Activated gamma-delta T cell treated with Interleukin-2 at 50 U/mL for 16 hours (primary cell): ENCODE results near the gene SERP1.

Experiments
- DNase-seq: peaks from one replicate; pipeline ENCODE4 v3.0.0-alpha.2; 2020

Gene SERP1

GRCh38 chr3:150546226-150547044 is at the start of gene SERP1, which contains the start of gene EIF2A:
SERP1 (minus strand) TSS chr3:150546496; CDS start chr3:150546135, 361 bp downstream.
EIF2A (plus strand) TSS chr3:150546787; CDS start chr3:150546803, 16 bp downstream.
- peak; percentile 99 for DNase-seq

GRCh38 chr3:150594150-150594549 is 47.9 kb upstream of the SERP1 start:
- no peak for DNase-seq

GRCh38 chr3:150589759-150590158 is 43.5 kb upstream of the SERP1 start:
- no peak for DNase-seq

- no peak for DNase-seq
Observed at GRCh38 chr3:150588027-150588830, 41.9 kb upstream of the SERP1 start.

GRCh38 chr3:150583028-150583427 is 36.7 kb upstream of the SERP1 start:
- DNase-seq = no peak

GRCh38 chr3:150582620-150583019 is 36.3 kb upstream of the SERP1 start:
- DNase-seq = no peak

- no peak for DNase-seq
Observed at GRCh38 chr3:150581174-150581573, 34.9 kb upstream of the SERP1 start.

- DNase-seq = no peak
Observed at GRCh38 chr3:150577855-150578254, 31.6 kb upstream of the SERP1 start.

GRCh38 chr3:150567328-150567727 is 21.0 kb upstream of the SERP1 start:
- DNase-seq = no peak

- no peak for DNase-seq
Observed at GRCh38 chr3:150564243-150564642, 17.9 kb upstream of the SERP1 start.

- DNase-seq = no peak
Observed at GRCh38 chr3:150557725-150558124, 11.4 kb upstream of the SERP1 start.

GRCh38 chr3:150556792-150557191 is 10.5 kb upstream of the SERP1 start:
- DNase-seq = no peak

- no peak for DNase-seq
Observed at GRCh38 chr3:150555859-150556436, 9.7 kb upstream of the SERP1 start.

GRCh38 chr3:150547045-150547741 is 897 bp upstream of the SERP1 start:
- DNase-seq = no peak

- peak; percentile 42 for DNase-seq
Observed at GRCh38 chr3:150545419-150546225, 674 bp downstream of the SERP1 start.

GRCh38 chr3:150544726-150545125 is 1.6 kb downstream of the SERP1 start:
- DNase-seq = no peak

GRCh38 chr3:150544041-150544440 is 2.3 kb downstream of the SERP1 start:
- DNase-seq = no peak

- DNase-seq = no peak
Observed at GRCh38 chr3:150543531-150543930, 2.8 kb downstream of the SERP1 start.

- no peak for DNase-seq
Observed at GRCh38 chr3:150543128-150543527, 3.2 kb downstream of the SERP1 start.

GRCh38 chr3:150540991-150541390 is 5.3 kb downstream of the SERP1 start:
- DNase-seq = no peak

- no peak for DNase-seq
Observed at GRCh38 chr3:150540297-150540696, 6.0 kb downstream of the SERP1 start.
